GM12875 (cell line): Measurements from ENCODE around the gene HTT.

Source experiments
- H3K4me3 ChIP-seq: one replicate; pipeline ENCODE4 v1.5.1; 2011; ENCODE audit warnings: low read depth, low read length, control low read depth
- CTCF ChIP-seq: IDR thresholded peaks from 2 replicates; pipeline ENCODE4 v1.5.1; 2011; ENCODE audit warnings: low read depth, mild to moderate bottlenecking, control low read depth, inconsistent platforms, low read length, moderate library complexity, borderline replicate concordance; ENCODE audit not compliant: insufficient read depth

Gene HTT

GRCh38 chr4:3174371-3175338 lies 100.2 kb downstream of the HTT start:
- H3K4me3 ChIP-seq = no peak overlapping the region
- TF ChIP-seq CTCF = no peak

GRCh38 chr4:3176367-3177229 lies 102.1 kb downstream of the HTT start:
- H3K4me3 ChIP-seq = no peak overlapping the region
- TF ChIP-seq CTCF = no peak

GRCh38 chr4:3177426-3177825 lies 102.9 kb downstream of the HTT start:
- H3K4me3 ChIP-seq = no peak overlapping the region
- no peak for TF ChIP-seq CTCF

- no peak for TF ChIP-seq CTCF
These were observed 103.4 kb downstream of the HTT start for GRCh38 chr4:3177905-3178304.

GRCh38 chr4:3178351-3178750 lies 103.9 kb downstream of the HTT start:
- no peak overlapping the region for H3K4me3 ChIP-seq
- TF ChIP-seq CTCF = no peak

More at GRCh38 chr4:3177905-3178304, 103.4 kb downstream of the HTT start:
- no peak overlapping the region for H3K4me3 ChIP-seq

GRCh38 chr4:3179126-3179706 lies 104.7 kb downstream of the HTT start:
- no peak overlapping the region for H3K4me3 ChIP-seq
- no peak for TF ChIP-seq CTCF
